GM13976 (cell line): ENCODE data around the gene RARA.

Experiments
- DNase-seq: peaks from one replicate; pipeline ENCODE4 v3.0.0; 2012; ENCODE audit warnings: low spot score
- CTCF ChIP-seq: IDR thresholded peaks from 2 replicates; pipeline ENCODE4 v1.5.1; 2012; ENCODE audit warnings: borderline replicate concordance, mild to moderate bottlenecking; ENCODE audit not compliant: insufficient read depth; ENCODE audit errors: extremely low read depth, missing control alignments, control extremely low read depth
- in situ Hi-C: fragments of 300-500 bp; cut with MboI; formaldehyde crosslinking; loops from one replicate; pipeline ENCODE4 v1.12.0; 2022; ENCODE audit warnings: low sequenced_read_pairs, mixed read lengths, inconsistent platforms; ENCODE audit not compliant: unreplicated experiment

RARA gene

GRCh38 chr17:40318830-40319391, 9.9 kb downstream of the RARA start:
- no peak for TF ChIP-seq CTCF
- no peak for DNase-seq
- in situ Hi-C loops: no loop called here

- DNase-seq: no peak
- in situ Hi-C loops: no loop called here
- no peak for TF ChIP-seq CTCF
Observed at GRCh38 chr17:40319651-40320540, 10.9 kb downstream of the RARA start.

GRCh38 chr17:40320756-40321523, 12.0 kb downstream of the RARA start:
- no peak for DNase-seq
- no peak for TF ChIP-seq CTCF
- in situ Hi-C loops: no loop called here

DNA sequence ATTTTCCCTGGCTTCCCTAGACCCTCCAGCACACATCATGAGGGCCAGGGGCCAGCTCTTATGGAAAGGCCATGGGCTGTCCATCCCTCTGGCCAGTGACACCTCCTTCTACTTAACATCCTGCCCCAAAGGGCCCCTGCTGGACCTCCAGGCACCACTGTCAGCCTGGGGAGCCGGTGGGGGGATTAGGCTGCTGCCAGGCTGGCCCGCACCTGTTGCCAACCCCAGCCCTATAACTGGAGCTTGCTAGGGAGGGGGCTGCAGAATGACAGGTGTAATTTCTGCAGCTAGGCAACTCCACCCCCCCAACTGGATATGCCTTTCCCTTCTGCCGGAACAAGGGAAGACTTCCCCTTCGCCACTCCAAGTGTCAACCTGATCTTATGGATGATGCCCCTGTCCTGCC, 12.5 kb downstream of the RARA start:
- in situ Hi-C loops: no loop called here

DNA sequence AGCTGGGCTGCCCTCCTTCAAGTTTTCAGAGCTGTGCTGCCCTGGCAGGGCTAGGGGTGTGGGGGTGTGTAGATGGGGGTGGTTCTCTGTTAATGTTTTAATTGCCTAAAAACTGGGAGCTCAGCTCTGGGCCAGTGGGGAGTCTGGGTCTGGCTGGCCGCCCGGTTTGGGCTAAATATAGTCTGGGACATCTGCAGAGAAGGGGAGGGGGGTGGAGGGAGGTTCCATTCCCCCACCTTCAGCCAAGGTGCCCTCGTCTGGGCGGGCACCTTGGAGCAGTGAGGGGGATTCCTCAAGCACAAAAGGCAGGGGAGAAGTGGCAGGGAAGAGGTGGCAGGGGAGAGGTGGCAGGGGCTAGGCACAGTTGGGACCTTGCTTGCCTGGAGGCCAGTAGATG, 13.0 kb downstream of the RARA start:
- no peak for DNase-seq
- in situ Hi-C loops: no loop called here
- TF ChIP-seq CTCF: no peak

More for the DNA sequence above, 12.5 kb downstream of the RARA start:
- no peak for TF ChIP-seq CTCF
- DNase-seq: no peak
